Psoas muscle (tissue), 8 donors: ENCODE results near the gene DYRK3. TPM values are rescaled to one million over a fixed set of nuclear protein-coding genes. Genes with fewer than 3 reads are reported as not detected.

Experiments used
- ATAC-seq, 4 donors: fragments of 200-7000 bp; cut with Tn5 transposase; one replicate each; pipeline ENCODE4 v1.9.1; 2020; ENCODE audit warnings: moderate library complexity in 3 of 4, mild to moderate bottlenecking in 2 of 4
- DNase-seq, 2 donors: peaks; one replicate each; pipeline ENCODE4 v3.0.0-alpha.2; 2020
- H3K27ac ChIP-seq: fragments of 200-600 bp; one replicate; pipeline ENCODE4 v1.8.0; 2022
- H3K27me3 ChIP-seq, 3 donors: fragments of 200-600 bp in 1 of 3; one replicate each; pipeline versions ENCODE4 v1.6.1 to v1.8.0; 2013 to 2022; ENCODE audit warnings: low read length in 2 of 3, mild to moderate bottlenecking in 2 of 3, moderate library complexity in 1 of 3; ENCODE audit not compliant: insufficient read depth in 3 of 3
- H3K36me3 ChIP-seq, 2 donors: fragments of 200-600 bp in 1 of 2; one replicate each; pipeline versions ENCODE4 v1.6.1 to v1.8.0; 2013 to 2022; ENCODE audit warnings: low read depth in 1 of 2, mild to moderate bottlenecking in 1 of 2, moderate library complexity in 1 of 2; ENCODE audit not compliant: insufficient read depth in 1 of 2
- H3K4me1 ChIP-seq: fragments of 200-600 bp; one replicate; pipeline ENCODE4 v1.8.0; 2022
- H3K4me3 ChIP-seq: fragments of 200-600 bp; one replicate; pipeline ENCODE4 v1.8.0; 2022; ENCODE audit warnings: mild to moderate bottlenecking
- H3K9me3 ChIP-seq: fragments of 200-600 bp; one replicate; pipeline ENCODE4 v1.8.0; 2022
- WGBS, 3 donors: extraction: QIAGEN DNeasy Blood & Tissue Kit; methylation state at CpG; one replicate each; pipeline versions ENCODE4 v1.1.6 to v1.1.7; 2013; 5-methylcytosine and 5-hydroxymethylcytosine counted together
- intact Hi-C, 2 donors: fragments of 100-400 bp; cut with DNase I; formaldehyde crosslinking; loops; one replicate each; pipeline versions ENCODE4 v1.11.0 to v1.14.2; 2022
- long read RNA-seq, 2 donors: library from polyadenylated mRNA; unstranded; transcript quantifications; one replicate each; pipeline ENCODE4 v2.0.0, GENCODE V29; 2021
- polyA plus RNA-seq, 3 donors: library from polyadenylated mRNA; stranded (reverse); fragments of 200-250 nt; gene quantifications; one replicate each; pipeline ENCODE4 v1.2.3, GENCODE V29; 2013
- total RNA-seq, 4 donors: library from RNA; stranded (reverse); fragmentation: NEBNext Ultra II Directional in 2 of 4; extraction: Animal tissue kit (Norgen Biotek cat#: 25700) in 2 of 4; gene quantifications; one replicate each; pipeline versions ENCODE4 v1.2.1 to v1.2.4, GENCODE V29; 2021 to 2023
- TF ChIP-seq, protein P1 (sequence below): fragments of 200-600 bp; IDR thresholded peaks from one replicate; pipeline ENCODE4 v1.8.0; 2022; ENCODE audit warnings: antibody characterized with exemption
- donor health status: healthy with polysubstance abuse.
- donor health status: DM: no; HTN: no; CAD: no; lungs with moderate emphysema.
- donor health status: Bipolar disorder and iron deficiency.
- donor health status: healthy.
- donor health status: DM: yes; HTN: yes; CAD: no.
- donor health status: DM: no; HTN: no; CAD: no.
- donor health status: DM: no; HTN: no; CAD: no.
- donor health status: DM: yes; HTN: yes; CAD: no.

Gene DYRK3
- total RNA-seq = 1 to 10 TPM in 3 of 4 donors, under 1 TPM in 1; 0.57 to 2.0 (median 1.4) TPM
- polyA plus RNA-seq = 1 to 10 TPM in 2 of 3 donors, under 1 TPM in 1; 0.25 to 1.2 (median 1.0) TPM
- long read RNA-seq, donor 1 = 0 reads
- long read RNA-seq, donor 2 = 0 reads

DNA sequence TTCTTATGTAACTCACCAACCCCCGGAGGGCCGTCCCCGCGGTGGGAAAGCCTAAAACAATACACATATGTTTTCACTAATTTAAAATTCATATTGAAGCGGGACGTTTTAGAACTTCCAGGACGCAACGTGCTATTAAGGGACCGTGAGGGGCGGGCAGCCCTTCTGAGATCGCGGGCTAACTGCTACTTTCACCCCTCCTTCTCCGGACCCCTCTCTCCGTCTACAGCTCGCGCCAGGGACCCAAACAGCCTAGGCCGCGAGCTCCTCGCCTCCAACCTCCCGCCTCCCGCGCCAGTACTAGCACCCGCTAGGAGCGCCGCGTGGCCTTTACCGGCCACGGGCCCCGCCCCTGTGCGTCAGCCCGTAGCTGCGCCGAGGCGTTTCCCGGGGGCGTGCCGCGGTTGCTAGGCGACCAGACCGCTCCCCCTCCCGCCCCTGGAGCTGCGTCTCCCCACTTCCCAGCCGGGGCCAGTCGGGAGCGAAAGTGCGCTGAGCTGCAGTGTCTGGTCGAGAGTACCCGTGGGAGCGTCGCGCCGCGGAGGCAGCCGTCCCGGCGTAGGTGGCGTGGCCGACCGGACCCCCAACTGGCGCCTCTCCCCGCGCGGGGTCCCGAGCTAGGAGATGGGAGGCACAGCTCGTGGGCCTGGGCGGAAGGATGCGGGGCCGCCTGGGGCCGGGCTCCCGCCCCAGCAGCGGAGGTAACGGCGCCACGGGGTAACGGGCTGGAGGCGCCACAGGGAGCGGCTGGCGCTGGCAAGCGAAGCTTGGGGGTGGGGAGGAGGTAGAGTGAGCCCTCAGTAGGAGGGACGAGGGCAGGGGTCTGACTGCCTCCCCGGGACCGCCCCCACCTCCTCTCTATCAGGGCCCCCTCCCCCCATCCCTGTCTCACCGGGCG, at the start of gene DYRK3:
DYRK3 (plus strand) TSS at position 457 of the 898 bp plus-strand sequence; CDS start at position 625, 168 bp downstream.
- intact Hi-C loops = loop anchor here (2.0 to 10.0 kb wide), 3 partner anchors 171 to 349 kb away; no protein-coding TSS in a partner anchor
- Histone ChIP-seq H3K36me3 (no peaks in the 10 kb centered on the region), H3K27ac (peak within 1 kb of the TSS; percentile 73), H3K9me3 (no peaks in the 10 kb centered on the region), H3K4me3 (peak within 1 kb of the TSS; percentile 97), H3K4me1 (peaks cover 18% of the 10 kb centered on the region), H3K27me3 (no peaks in the 10 kb centered on the region)
- TF ChIP-seq, protein P1, sequence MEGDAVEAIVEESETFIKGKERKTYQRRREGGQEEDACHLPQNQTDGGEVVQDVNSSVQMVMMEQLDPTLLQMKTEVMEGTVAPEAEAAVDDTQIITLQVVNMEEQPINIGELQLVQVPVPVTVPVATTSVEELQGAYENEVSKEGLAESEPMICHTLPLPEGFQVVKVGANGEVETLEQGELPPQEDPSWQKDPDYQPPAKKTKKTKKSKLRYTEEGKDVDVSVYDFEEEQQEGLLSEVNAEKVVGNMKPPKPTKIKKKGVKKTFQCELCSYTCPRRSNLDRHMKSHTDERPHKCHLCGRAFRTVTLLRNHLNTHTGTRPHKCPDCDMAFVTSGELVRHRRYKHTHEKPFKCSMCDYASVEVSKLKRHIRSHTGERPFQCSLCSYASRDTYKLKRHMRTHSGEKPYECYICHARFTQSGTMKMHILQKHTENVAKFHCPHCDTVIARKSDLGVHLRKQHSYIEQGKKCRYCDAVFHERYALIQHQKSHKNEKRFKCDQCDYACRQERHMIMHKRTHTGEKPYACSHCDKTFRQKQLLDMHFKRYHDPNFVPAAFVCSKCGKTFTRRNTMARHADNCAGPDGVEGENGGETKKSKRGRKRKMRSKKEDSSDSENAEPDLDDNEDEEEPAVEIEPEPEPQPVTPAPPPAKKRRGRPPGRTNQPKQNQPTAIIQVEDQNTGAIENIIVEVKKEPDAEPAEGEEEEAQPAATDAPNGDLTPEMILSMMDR = peak; percentile 21
- peak; percentile 95 to 97 for DNase-seq
- ATAC-seq = peak; percentile 97 to 99 (median 98)
- WGBS, 3 donors = 0 to 1% (median 0%) methylated on average over 70 to 84 of the region's 84 CpGs

DNA sequence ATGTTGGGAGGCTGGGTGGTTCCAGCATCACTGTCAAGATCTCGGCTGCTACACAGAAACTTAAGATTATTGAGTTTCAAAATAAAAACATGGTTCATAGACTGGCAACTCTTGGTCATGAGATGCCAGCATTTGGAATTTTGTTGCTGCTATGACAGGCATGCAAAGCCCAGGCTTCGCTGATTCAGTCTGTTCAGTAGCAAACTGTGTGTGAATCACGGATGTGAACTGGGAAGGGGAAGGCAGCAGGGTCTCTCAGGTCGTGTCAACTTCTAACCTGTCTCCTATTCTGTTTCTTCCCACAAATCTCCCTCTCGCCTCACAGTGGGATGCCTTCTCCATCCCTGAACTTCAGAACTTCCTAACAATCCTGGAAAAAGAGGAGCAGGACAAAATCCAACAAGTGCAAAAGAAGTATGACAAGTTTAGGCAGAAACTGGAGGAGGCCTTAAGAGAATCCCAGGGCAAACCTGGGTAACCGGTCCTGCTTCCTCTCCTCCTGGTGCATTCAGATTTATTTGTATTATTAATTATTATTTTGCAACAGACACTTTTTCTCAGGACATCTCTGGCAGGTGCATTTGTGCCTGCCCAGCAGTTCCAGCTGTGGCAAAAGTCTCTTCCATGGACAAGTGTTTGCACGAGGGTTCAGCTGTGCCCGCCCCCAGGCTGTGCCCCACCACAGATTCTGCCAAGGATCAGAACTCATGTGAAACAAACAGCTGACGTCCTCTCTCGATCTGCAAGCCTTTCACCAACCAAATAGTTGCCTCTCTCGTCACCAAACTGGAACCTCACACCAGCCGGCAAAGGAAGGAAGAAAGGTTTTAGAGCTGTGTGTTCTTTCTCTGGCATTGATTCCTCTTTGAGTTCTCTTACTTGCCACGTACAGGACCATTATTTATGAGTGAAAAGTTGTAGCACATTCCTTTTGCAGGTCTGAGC, 48.6 kb upstream of the DYRK3 start:
- TF ChIP-seq, protein P1 = no peak
- no peak overlapping the region for H3K27ac ChIP-seq
- H3K4me1 ChIP-seq = peaks cover 15% of the 10 kb centered on the region
- no peak for DNase-seq
- no peaks in the 10 kb centered on the region for H3K9me3 ChIP-seq
- intact Hi-C loops = no loop called here
- H3K27me3 ChIP-seq = no peaks in the 10 kb centered on the region
- no peak for ATAC-seq
- WGBS, 3 donors = 52 to 61% (median 54%) methylated on average over 13 of the region's 13 CpGs
- peaks cover 8 to 71% of the 10 kb centered on the region in 2 donors for H3K36me3 ChIP-seq
- no peak overlapping the region for H3K4me3 ChIP-seq

DNA sequence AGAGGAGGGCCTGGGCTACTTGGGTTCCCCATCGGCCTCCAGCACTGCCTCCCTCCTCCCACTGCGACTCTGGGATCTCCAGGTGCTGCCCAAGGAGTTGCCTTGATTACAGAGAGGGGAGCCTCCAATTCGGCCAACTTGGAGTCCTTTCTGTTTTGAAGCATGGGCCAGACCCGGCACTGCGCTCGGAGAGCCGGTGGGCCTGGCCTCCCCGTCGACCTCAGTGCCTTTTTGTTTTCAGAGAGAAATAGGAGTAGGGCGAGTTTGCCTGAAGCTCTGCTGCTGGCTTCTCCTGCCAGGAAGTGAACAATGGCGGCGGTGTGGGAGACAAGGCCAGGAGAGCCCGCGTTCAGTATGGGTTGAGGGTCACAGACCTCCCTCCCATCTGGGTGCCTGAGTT, 47.4 kb upstream of the DYRK3 start:
- Histone ChIP-seq H3K4me1 (peaks cover 15% of the 10 kb centered on the region), H3K36me3 (peaks cover 11 to 82% of the 10 kb centered on the region in 2 donors), H3K9me3 (no peaks in the 10 kb centered on the region), H3K27ac (no peak overlapping the region), H3K4me3 (no peak overlapping the region), H3K27me3 (no peaks in the 10 kb centered on the region)
- no peak for DNase-seq
- TF ChIP-seq, protein P1 = no peak
- whole genome bisulfite sequencing, 3 donors = 85 to 88% (median 86%) methylated on average over 14 of the region's 14 CpGs
- no peak for ATAC-seq
- intact Hi-C loops = no loop called here

DNA sequence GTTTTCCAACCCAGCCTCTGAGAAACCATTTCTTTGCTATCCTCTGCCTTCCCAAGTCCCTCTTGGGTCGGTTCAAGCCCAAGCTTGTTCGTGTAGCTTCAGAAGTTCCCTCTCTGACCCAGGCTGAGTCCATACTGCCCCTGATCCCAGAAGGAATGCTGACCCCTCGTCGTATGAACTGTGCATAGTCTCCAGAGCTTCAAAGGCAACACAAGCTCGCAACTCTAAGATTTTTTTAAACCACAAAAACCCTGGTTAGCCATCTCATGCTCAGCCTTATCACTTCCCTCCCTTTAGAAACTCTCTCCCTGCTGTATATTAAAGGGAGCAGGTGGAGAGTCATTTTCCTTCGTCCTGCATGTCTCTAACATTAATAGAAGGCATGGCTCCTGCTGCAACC, 46.8 kb upstream of the DYRK3 start:
- Histone ChIP-seq H3K4me1 (peaks cover 18% of the 10 kb centered on the region), H3K9me3 (no peaks in the 10 kb centered on the region), H3K36me3 (peaks cover 11 to 86% of the 10 kb centered on the region in 2 donors), H3K27me3 (no peaks in the 10 kb centered on the region), H3K27ac (no peak overlapping the region), H3K4me3 (no peak overlapping the region)
- TF ChIP-seq, protein P1 = no peak
- ATAC-seq (no peak), DNase-seq (no peak)
- intact Hi-C loops = no loop called here
- 84 to 89% (median 85%) methylated on average over 6 of the region's 6 CpGs for WGBS, 3 donors
